ENCODE results near the gene ZBTB48.

DNA sequence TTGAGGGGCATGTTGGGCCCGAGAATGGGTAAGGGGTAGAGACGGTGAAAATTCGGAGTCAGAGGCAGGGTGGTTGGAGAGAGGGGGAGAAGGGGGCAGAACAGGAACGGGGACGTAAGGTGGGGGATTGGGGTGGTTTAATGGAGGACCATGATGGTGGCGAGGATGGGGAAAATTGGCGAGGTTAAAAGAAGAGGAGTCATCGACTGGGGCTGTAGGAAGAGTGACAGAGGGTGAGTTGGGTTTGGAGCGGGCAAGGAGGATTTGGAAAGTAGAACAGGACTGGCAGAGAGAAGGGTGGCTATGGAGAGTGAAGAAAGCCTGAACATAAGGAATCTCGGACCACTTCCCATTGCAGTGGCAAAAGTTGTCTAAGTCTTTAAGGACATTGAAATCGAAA lies 10.8 kb upstream of the ZBTB48 start:
- TF ChIP-seq EZH2 (optimal IDR thresholded peaks at IDR 0.05; ENCODE audit: low read depth, low read length): no peak
- TF ChIP-seq, protein P1, sequence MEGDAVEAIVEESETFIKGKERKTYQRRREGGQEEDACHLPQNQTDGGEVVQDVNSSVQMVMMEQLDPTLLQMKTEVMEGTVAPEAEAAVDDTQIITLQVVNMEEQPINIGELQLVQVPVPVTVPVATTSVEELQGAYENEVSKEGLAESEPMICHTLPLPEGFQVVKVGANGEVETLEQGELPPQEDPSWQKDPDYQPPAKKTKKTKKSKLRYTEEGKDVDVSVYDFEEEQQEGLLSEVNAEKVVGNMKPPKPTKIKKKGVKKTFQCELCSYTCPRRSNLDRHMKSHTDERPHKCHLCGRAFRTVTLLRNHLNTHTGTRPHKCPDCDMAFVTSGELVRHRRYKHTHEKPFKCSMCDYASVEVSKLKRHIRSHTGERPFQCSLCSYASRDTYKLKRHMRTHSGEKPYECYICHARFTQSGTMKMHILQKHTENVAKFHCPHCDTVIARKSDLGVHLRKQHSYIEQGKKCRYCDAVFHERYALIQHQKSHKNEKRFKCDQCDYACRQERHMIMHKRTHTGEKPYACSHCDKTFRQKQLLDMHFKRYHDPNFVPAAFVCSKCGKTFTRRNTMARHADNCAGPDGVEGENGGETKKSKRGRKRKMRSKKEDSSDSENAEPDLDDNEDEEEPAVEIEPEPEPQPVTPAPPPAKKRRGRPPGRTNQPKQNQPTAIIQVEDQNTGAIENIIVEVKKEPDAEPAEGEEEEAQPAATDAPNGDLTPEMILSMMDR (IDR thresholded peaks at IDR 0.05; ENCODE audit: low read length): no peak

All from MM.1S (cell line).